PFSK-1 (cell line): Measurements from ENCODE around the gene NALCN.

Experiments
- POLR2AphosphoS5 ChIP-seq: IDR thresholded peaks from 2 replicates; pipeline ENCODE4 v1.6.1; 2012; ENCODE audit warnings: low read depth, mild to moderate bottlenecking, control low read depth, low read length, moderate library complexity
- SIN3A ChIP-seq: IDR thresholded peaks from 2 replicates; pipeline ENCODE4 v1.6.1; 2012; ENCODE audit warnings: mild to moderate bottlenecking, low read length, moderate library complexity, borderline replicate concordance; ENCODE audit not compliant: insufficient read depth
- TAF1 ChIP-seq: IDR thresholded peaks from 2 replicates; pipeline ENCODE4 v1.6.1; 2012; ENCODE audit warnings: low read length, control low read depth, borderline replicate concordance; ENCODE audit not compliant: insufficient read depth
- TF ChIP-seq, protein P1 (sequence below), 2 experiments: IDR thresholded peaks; 2 replicates each; pipeline versions ENCODE4 v1.6.1 to v1.8.0; 2011 to 2012; ENCODE audit warnings: low read depth in 2 of 2, low read length in 2 of 2, control low read depth in 1 of 2, inconsistent platforms in 1 of 2, mild to moderate bottlenecking in 1 of 2, moderate library complexity in 1 of 2; ENCODE audit not compliant: insufficient read depth in 1 of 2

DNA sequence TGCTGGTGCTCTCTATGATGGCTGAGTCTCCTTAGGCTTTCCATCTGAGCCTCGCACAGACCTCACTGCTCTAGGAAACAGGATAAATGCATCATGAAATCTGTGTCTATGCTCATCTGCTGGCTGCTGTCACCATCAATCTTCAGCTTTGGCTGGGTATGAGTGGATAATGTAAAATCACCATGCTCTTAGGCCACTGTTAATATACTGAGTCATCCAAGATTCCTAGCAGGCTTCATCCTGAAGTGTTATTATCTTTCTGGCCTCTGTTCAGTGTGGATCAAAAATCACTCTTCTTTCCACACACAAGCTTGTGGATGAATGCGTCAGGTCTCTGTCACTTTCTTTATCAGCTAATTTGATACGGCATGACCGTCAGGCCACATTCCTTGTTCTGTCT is 317.4 kb downstream of the NALCN start:
- TF ChIP-seq, protein P1, sequence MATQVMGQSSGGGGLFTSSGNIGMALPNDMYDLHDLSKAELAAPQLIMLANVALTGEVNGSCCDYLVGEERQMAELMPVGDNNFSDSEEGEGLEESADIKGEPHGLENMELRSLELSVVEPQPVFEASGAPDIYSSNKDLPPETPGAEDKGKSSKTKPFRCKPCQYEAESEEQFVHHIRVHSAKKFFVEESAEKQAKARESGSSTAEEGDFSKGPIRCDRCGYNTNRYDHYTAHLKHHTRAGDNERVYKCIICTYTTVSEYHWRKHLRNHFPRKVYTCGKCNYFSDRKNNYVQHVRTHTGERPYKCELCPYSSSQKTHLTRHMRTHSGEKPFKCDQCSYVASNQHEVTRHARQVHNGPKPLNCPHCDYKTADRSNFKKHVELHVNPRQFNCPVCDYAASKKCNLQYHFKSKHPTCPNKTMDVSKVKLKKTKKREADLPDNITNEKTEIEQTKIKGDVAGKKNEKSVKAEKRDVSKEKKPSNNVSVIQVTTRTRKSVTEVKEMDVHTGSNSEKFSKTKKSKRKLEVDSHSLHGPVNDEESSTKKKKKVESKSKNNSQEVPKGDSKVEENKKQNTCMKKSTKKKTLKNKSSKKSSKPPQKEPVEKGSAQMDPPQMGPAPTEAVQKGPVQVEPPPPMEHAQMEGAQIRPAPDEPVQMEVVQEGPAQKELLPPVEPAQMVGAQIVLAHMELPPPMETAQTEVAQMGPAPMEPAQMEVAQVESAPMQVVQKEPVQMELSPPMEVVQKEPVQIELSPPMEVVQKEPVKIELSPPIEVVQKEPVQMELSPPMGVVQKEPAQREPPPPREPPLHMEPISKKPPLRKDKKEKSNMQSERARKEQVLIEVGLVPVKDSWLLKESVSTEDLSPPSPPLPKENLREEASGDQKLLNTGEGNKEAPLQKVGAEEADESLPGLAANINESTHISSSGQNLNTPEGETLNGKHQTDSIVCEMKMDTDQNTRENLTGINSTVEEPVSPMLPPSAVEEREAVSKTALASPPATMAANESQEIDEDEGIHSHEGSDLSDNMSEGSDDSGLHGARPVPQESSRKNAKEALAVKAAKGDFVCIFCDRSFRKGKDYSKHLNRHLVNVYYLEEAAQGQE (IDR thresholded peaks at IDR 0.05; ENCODE audit: insufficient read depth in 1 of 2, low read depth in 2 of 2, low read length in 2 of 2) = no peak
- TF ChIP-seq POLR2AphosphoS5 = no peak
- TF ChIP-seq TAF1 = no peak
- no peak for TF ChIP-seq SIN3A
